Eye (tissue), 1 donor: ENCODE measurements around the gene RABGAP1L.
"Not testable (repeated sequence)": the region's sequence is repeated elsewhere in the genome, so short reads cannot be mapped to it uniquely, and the experiment has no call there.

Source experiments
- DNase-seq: peaks from one replicate; pipeline ENCODE4 v3.0.0-alpha.2; 2015

Gene RABGAP1L

GRCh38 chr1:174837386-174837785 lies 678.1 kb downstream of the RABGAP1L start:
- DNase-seq = no peak

DNA sequence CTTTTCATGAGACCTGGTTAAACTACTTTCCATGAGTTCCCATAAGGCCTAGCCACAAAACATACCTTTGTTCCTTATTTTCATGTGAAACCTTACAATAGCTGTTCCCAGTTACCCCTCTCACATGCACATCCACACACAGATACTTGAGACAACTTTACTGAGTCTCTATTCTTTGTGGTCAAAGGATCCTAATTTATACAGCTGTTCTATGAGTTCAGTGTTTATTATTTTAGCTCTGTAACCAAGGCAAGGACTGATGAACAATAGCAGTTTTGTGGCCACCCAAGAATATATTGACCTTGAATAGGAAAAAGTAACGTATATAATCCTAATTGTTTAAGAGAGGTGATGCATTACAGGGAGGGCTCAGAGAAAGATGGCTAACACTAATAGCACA lies 679.9 kb downstream of the RABGAP1L start:
- DNase-seq = no peak

- no peak for DNase-seq
Measured at GRCh38 chr1:174841747-174842146, 682.4 kb downstream of the RABGAP1L start.

DNA sequence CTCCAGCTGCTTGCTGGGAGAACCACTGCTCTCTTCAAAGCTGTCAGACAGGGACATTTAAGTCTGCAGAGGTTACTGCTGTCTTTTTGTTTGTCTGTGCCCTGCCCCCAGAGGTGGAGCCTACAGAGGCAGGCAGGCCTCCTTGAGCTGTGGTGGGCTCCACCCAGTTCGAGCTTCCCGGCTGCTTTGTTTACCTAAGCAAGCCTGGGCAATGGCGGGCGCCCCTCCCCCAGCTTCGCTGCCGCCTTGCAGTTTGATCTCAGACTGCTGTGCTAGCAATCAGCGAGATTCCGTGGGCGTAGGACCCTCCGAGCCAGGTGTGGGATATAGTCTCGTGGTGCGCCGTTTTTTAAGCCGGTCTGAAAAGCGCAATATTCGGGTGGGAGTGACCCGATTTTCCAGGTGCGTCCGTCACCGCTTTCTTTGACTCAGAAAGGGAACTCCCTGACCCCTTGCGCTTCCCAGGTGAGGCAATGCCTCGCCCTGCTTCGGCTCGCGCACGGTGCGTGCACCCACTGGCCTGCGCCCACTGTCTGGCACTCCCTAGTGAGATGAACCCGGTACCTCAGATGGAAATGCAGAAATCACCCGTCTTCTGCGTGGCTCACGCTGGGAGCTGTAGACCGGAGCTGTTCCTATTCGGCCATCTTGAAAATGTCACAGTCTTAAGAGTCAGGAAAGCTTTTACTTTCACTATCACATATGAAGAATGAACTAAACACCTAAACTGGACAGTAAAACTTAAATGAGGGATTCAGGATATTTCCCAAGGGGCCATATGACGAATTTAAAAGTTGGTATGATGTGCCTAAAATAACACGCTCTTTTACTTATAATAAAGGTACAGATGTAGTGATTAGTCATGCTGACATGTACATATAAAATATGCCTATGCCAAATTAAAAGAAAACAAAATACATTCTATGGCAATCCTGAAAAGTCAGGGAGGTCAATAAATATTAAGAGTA lies 689.6 kb downstream of the RABGAP1L start:
- DNase-seq = not testable (repeated sequence)

GRCh38 chr1:174850726-174851125 lies 691.4 kb downstream of the RABGAP1L start:
- no peak for DNase-seq

GRCh38 chr1:174858301-174858700 lies 699.0 kb downstream of the RABGAP1L start:
- DNase-seq = no peak

DNA sequence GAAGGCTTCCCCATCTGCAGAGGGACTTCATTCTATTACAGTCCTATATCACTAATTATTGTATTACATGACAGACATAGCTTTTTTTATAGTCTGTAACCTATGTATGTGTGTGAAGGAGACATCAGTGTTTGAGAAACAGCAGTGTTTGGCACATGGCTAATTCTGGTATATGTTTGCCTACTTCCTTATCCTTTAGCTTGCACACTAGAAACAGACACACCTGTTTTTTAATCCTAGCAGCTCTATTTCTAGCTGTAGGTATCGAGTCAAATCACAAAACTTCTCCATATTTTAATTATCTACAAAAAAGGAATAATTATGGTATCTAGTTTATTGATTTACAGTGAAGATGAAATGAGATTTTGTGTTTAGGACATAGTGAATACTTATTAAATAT lies 711.0 kb downstream of the RABGAP1L start:
- no peak for DNase-seq

- no peak for DNase-seq
Measured at GRCh38 chr1:174871886-174872285, 712.6 kb downstream of the RABGAP1L start.

- no peak for DNase-seq
Measured at GRCh38 chr1:174872615-174873058, 713.3 kb downstream of the RABGAP1L start.

- no peak for DNase-seq
Measured at GRCh38 chr1:174874331-174875053, 715.2 kb downstream of the RABGAP1L start.

GRCh38 chr1:174875306-174875705 lies 716.0 kb downstream of the RABGAP1L start:
- DNase-seq = peak; percentile 19

GRCh38 chr1:174877208-174877673 lies 717.9 kb downstream of the RABGAP1L start:
- DNase-seq = no peak

- DNase-seq = no peak
Measured at GRCh38 chr1:174880171-174880570, 720.9 kb downstream of the RABGAP1L start.

- no peak for DNase-seq
Measured at GRCh38 chr1:174883409-174883808, 724.1 kb downstream of the RABGAP1L start.

GRCh38 chr1:174884038-174884437 lies 724.7 kb downstream of the RABGAP1L start:
- no peak for DNase-seq

DNA sequence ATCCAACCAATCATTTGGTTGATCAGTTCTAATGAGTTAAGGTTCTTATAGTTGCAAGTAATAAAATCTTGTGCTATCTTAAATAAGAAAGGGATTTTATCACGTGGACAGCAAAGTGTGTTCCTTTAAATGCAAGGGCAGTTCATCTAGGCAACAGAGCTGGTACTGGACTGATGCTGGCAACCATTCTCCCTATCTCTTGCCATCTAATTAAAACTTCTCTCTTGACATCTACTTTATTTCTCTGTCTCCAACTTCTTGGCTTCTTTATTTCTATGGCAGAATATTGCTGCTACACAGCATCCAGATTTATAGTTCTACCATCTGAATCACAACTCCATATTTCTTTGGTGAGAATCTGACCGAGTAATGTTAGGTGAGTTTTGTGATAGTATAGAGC lies 725.2 kb downstream of the RABGAP1L start:
- no peak for DNase-seq

GRCh38 chr1:174890024-174890423 lies 730.7 kb downstream of the RABGAP1L start:
- DNase-seq = no peak

- DNase-seq = no peak
Measured at GRCh38 chr1:174892016-174892415, 732.7 kb downstream of the RABGAP1L start.

- DNase-seq = no peak
Measured at GRCh38 chr1:174894117-174894762, 734.9 kb downstream of the RABGAP1L start.

- not testable (repeated sequence) for DNase-seq
Measured at GRCh38 chr1:174895610-174896009, 736.3 kb downstream of the RABGAP1L start.

DNA sequence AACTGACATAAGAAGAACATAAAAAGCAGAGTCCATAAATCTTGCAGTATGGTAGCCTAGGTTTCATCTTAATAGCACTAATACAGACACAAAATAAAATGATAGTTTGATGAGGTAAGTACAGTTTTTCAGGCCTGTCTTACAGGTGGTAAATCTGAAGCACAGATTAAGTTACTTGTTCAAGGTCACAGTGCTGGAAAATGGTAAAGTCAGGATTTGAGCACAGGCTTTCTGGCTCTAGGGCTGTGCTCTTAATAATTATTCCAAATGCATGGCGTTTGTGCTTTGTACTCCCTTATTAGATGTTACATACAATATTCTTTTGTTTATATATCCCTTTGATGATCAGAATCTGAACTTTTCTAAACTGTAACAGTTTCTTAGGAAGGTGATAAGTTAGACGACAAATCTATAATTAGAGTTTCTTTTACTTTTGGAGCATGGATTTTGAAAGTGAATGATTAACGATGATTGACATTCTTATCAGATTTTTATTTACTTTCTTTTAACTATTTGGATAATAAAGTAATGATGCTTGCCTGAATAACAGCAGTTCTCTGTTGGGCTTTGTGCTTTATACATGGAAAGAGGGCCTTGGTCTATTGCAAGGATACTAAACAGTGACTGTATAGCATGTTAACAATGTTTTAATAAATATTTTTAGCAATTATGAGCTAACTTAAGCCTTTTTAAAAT lies 738.9 kb downstream of the RABGAP1L start:
- DNase-seq = no peak

GRCh38 chr1:174900317-174900716 lies 741.0 kb downstream of the RABGAP1L start:
- no peak for DNase-seq
